CD4-positive, alpha-beta T cell treated with Interleukin-4 for 4 hours (primary cell): ENCODE data around the gene MYCL.
"Not testable (repeated sequence)": the region's sequence is repeated elsewhere in the genome, so short reads cannot be mapped to it uniquely, and the experiment has no call there.

Experiments
- DNase-seq: peaks from one replicate; pipeline ENCODE4 v3.0.0-alpha.2; 2020

The MYCL gene

DNA sequence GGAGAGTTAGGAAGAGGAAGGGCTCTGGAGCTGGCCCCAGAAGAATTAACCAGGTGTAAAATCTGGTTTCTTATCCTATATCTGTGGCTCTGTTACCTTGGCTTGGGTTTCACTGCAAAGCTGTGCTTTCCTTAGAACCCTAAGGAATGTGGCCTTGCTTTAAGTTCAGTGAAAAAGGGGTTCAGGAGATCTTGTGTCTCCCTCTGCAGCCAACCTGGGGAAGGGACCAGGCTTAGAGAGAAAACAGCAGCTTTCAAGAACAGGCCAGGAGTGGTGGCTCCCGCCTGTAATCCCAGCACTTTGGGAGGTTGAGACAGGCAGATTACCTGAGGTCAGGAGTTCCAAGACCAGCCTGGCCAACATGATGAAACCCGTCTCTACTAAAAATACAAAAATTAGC lies 16.1 kb upstream of the MYCL start:
- DNase-seq, result no peak

DNA sequence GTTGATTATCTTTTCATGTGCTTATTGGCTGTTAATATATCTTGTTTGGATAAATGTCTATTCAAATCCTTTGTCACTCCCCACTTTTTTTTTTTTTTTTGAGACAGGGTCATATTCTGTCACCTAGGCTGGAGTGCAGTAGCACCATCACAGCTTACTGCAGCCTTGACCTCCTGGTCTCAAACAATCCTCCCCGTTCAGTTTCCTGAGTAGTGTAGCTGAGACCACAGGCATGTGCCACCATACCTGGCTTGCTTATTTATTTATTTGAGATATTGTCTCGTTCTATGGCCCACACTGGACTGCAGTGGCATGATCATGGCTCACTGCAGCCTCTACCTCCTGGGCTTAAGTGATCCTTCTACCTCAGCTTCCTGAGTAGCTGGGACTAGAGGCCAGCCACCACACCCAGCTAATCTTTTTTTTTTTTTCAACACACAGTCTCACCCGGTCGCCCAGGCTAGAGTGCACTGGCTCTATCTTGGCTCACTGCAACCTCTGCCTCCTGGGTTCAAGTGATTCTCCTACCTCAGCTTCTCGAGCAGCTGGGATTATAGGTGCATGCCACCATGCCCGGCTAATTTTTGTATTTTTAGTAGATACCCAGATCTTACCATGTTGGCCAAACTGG lies 13.9 kb upstream of the MYCL start:
- no peak for DNase-seq

GRCh38 chr1:39913136-39913535 lies 11.4 kb upstream of the MYCL start:
- not testable (repeated sequence) for DNase-seq

GRCh38 chr1:39910263-39910662 lies 8.5 kb upstream of the MYCL start:
- DNase-seq, result no peak

DNA sequence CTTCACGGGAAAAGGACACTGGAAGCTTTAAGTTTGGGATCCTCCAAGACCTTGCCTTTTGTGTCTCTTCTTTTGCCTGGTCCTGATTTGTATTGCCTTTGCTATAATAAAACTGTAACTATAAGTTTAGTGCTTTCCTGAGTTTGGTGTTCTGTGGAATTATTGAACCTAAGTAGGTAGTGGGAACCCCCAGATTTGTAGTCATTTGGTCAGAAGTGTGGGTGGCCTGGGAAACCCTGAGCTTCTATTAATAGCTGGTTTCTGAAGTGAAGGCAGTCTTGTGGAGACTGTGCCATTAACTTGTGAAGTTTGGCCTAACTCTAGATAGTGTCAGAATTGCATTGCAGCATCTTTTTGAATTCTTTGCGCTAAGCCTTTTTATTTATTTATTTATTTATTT lies 6.8 kb upstream of the MYCL start:
- DNase-seq, result no peak

GRCh38 chr1:39907528-39908453 lies 6.1 kb upstream of the MYCL start:
- DNase-seq, result no peak

- DNase-seq, result no peak
These were observed 3.5 kb upstream of the MYCL start for GRCh38 chr1:39905172-39905571.

DNA sequence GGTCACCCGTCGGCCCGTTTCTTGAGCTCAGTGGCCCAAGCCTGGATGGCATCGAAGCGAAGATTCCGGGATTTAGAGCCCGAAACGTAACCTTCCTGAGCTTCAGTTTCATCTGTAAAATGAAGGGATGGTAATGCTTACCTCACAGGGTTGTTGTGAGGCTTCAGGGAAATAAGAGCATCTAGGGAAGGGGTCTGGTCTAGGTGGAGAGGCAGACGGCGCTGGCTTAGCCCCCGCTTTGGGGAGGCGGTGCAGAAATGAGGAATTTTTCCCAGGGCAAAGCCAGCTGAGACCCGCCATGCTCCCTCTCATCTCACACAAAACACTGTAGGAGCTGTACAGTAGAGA lies 717 bp upstream of the MYCL start:
- DNase-seq, result no peak

- DNase-seq, result no peak
These were observed 328 bp downstream of the MYCL start for GRCh38 chr1:39901464-39901713.

GRCh38 chr1:39900662-39901463 lies 854 bp downstream of the MYCL start:
- no peak for DNase-seq

DNA sequence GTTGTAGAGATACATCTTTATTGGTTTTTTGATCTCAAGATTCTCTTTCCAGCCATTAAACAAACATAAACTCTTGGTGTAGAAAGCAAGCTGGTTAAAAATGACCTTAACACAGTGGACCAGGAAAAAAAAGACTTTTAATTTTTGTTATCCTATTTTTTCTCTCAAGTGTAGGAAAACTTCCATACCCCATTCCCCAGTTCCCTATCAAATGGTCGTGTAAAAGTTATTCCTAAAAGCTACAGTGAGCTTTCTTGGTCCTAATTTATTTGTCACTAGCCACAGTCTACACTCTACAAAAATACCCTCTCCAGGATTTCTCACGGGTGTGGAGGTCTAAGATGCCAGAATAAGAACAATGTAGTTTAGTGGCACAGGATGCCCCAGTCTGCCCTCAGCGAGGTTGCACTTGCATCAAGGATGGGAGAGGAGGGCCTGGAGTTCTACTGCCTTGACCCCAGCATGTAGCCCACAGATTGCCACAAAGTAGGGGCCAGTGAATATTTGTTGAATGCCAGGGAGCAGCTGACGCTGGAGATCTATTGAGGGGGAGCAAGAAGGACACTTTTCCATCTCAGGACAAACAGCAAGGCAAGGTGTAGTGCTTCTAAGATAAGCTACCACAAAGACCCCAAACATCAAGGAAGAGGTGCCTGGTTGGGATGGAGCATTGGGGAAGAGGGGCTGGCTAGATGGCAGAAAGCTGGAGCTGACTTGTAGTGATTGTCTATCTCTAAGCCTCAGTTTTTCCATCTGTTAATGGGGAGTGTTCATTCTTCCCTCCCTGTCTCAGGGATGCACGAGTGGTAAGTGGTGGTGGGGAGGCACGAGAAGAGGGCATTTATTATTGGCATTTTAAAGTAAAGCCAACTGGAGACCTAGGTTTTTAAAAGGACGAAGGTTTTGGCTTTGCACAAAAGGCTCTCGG lies 1.8 kb downstream of the MYCL start:
- no peak for DNase-seq

- DNase-seq, result no peak
These were observed 2.8 kb downstream of the MYCL start for GRCh38 chr1:39898648-39899603.

DNA sequence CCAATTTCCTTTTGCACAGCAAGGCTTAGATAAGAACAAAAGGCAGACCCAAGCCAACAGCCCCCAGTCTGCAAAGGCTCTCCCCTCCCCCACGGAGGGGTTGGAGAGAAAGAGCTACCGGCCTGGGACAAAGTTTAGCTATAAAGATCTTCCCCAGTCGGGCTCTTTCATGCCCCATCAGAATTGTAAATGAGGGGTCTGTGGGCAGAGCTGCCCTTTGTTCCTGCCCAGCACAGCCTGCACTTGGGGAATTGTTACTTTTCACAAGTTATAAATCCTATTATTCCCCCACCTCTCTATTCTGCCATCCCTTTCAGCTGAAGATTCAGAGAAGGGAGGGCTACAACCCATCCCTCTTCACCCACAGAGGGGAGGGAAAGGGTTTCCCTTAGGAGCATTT lies 3.5 kb downstream of the MYCL start:
- no peak for DNase-seq

GRCh38 chr1:39896909-39897685 lies 4.6 kb downstream of the MYCL start:
- DNase-seq, result no peak

- DNase-seq, result no peak
These were observed 5.8 kb downstream of the MYCL start for GRCh38 chr1:39895731-39896480.

DNA sequence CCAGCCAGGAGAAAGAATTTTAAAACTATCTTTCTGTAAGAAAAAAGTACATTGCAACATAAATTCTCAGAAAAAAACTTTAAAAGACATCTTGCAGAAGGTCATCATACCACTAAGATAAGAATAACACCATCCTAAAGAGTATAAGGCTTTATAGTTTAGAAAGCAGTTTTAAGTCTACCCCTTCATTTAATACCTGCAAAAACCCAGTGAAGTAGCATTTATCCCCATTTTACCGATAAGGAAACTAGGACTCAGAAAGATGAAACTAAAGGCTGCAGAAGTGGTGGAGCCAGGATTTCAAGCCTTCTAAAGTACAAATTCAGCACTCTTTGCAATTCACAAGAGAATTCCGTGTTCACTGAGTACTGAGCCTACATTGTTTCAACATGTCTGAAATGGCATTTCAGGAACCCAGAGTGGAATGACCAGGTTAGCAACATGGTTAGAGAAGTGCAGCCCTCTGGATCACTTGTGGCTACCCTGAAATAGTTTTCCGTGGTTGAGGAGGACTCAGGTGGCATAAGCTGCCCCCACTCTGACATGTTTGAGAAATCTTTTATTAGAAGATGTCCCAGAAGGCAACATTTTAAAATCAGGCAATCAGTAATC lies 6.7 kb downstream of the MYCL start:
- no peak for DNase-seq

DNA sequence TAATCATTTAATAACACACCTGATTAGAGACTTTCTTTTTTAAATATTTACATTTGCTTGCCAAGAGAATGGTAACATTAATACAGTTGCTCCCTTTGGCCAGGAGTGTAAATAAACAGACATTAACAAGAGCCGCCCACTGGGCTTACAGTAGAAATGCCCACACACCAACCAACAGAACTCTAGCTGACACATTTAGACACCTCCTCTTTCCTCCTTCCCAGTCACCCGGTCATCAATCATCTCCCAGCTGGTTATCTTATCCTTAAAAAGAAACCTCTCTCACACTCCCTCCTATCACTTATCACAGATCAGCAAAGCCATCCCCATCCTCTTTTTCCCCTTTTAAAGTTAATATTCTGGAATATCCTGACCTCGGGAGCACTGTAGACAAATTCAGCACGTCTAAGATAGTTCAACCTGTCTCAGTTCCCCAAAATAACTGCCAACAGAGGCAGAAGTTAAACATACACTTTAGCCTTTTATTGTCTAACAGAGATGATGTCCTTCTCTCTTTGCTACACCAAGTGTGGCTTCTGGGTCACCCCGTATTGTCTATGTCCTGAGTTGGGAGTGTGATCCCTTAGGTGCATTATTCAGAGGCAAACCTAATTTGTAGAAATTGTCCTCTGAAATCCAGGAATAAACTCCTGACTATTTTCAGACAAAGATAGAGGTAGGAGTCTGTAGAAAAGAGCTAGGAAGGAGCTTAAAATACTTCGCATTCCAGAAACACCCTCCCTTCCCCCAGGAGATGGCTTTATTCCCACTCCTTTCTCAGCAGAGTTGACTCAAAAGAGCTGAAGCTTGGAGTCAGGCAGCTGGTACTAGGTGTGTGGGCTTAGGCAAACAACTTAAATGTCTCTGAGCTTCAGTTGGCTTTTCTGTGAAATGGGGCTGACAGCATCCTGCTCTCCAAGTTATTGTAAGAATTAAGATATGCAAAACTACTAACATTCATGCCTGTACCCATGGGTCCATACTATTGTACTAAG lies 8.8 kb downstream of the MYCL start:
- no peak for DNase-seq

DNA sequence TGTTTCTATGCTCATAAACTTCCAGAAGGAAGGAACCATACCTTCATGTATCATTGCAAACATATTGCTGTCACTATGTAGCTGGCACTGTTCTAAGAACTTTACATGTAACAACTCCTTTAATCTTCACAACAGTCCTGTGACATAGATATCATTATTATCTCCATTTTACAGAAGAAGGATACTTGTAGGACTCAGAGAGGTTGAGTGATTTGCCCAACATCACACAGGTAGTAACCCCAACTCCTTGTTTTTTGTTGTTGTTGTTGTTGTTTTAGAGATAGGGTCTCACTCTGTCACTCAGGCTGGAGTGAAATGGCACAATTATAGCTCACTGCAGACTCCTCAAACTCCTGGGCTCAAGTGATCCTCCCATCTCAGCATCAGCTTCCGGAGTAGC lies 10.8 kb downstream of the MYCL start:
- no peak for DNase-seq
